Measurements from ENCODE around the gene LCORL.

The LCORL gene

DNA sequence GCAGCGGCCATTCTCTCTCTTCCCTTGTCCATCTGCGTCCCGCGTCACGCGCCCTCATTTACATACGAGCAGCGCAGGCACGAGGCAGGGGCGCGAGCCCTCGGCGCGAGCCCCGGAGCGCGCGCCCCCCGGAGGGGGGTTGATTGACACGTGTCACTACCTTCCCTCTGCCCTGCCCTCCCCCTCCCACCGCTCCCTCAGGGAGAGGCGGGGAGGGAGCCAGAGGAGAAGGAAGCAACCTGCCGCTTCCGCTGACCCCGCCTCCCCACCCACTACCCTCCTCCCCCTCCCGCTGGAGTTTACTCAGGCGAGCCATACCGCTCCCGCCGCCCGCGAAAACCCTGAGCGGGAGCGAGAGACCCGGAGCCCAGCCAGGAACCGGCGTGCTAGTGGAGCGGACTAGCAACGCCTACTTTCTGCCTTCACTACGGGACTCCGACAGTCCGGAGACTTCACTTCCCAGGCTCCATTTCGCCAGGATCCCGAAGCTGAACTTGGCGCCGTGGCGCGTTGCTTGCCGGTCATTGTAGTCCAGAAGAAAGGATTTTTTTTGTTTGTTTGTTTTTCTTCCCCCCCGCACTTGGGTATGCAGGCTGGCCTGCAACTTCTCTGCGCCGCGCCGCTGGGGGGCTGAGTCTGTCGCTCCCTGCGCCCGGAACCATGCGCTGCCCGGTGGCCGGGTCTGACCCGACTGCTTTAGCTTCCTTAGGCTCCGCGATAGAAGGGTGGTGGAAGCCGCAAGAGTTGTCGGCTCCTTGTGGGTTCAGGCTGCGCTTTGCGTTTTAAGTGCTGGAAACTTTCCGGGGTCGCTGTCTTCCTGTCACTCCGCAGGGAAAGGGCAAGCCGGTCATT is at the start of gene LCORL:
Gene LCORL, minus strand, starts transcription at position 36 of the 852 bp plus-strand sequence. Its CDS starts 4 bp downstream, at position 32.
- Histone ChIP-seq H3K27ac (ENCODE audit: low read depth in 2 of 2, low read length in 2 of 2) (peak within 1 kb of the TSS; percentile 92 to 94), H3K4me3 (ENCODE audit: low read length in 2 of 2) (peak within 1 kb of the TSS; percentile 84 to 89), H3K4me1 (ENCODE audit: control insufficient read depth in 2 of 2, insufficient read depth in 2 of 2, low read length in 2 of 2) (peaks cover 7 to 12% of the 10 kb centered on the region in 2 donors), H3K27me3 (ENCODE audit: control insufficient read depth in 2 of 2, insufficient read depth in 2 of 2, low read length in 2 of 2) (no peaks in the 10 kb centered on the region), H3K9me3 (ENCODE audit: control insufficient read depth in 2 of 2, low read length in 2 of 2) (no peaks in the 10 kb centered on the region), H3K9ac (ENCODE audit: low read depth in 1 of 2, low read length in 2 of 2) (peak within 1 kb of the TSS; percentile 77 to 80), H3K36me3 (ENCODE audit: control insufficient read depth in 2 of 2, insufficient read depth in 2 of 2, low read length in 2 of 2) (no peaks in the 10 kb centered on the region)

DNA sequence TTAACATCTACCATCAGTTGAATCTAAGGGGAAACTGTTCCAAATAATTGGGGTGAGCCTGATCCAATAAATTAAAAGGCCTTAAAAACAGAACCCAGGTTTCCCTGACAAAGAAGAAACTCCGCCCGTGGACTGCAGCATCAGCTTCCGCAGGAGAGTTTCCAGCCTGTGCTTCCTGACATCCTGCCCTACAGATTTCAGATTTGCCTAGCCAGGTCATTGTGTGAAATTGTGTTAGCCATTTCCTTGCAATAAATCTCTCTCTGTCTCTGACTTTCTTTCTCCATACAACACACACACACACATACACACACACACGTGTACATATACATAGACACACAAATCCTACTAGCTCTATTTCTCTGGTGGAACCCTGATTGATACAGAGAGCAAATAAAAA is 48.3 kb upstream of the LCORL start:
- no peak overlapping the region for H3K27ac ChIP-seq (ENCODE audit: low read depth in 2 of 2, low read length in 2 of 2)
- H3K36me3 ChIP-seq (ENCODE audit: control insufficient read depth in 2 of 2, insufficient read depth in 2 of 2, low read length in 2 of 2) = no peaks in the 10 kb centered on the region
- peaks cover 0 to 4% of the 10 kb centered on the region in 2 donors for H3K27me3 ChIP-seq (ENCODE audit: control insufficient read depth in 2 of 2, insufficient read depth in 2 of 2, low read length in 2 of 2)
- no peak overlapping the region for H3K9ac ChIP-seq (ENCODE audit: low read depth in 1 of 2, low read length in 2 of 2)
- no peak overlapping the region for H3K4me3 ChIP-seq (ENCODE audit: low read length in 2 of 2)
- no peaks in the 10 kb centered on the region for H3K9me3 ChIP-seq (ENCODE audit: control insufficient read depth in 2 of 2, low read length in 2 of 2)
- no peaks in the 10 kb centered on the region for H3K4me1 ChIP-seq (ENCODE audit: control insufficient read depth in 2 of 2, insufficient read depth in 2 of 2, low read length in 2 of 2)

DNA sequence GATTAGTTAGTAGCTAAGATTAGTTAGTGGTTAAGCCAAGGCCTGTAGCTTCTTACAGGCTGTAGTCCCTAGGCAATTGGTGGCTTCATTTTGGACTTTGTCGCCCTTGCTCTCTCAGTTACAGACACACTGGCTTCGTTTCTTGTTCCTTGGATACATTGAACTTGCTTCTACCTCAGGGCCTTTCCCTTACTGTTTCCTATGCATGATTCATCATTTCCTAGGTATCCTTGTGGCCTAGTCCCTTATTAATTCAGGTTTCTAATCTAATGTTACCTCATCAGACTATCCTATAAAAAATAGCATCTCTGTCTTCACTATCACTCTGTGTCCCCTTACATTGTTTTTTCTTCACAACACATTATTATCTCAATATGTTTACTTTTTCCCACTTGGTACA is 45.5 kb upstream of the LCORL start:
- no peaks in the 10 kb centered on the region for H3K36me3 ChIP-seq (ENCODE audit: control insufficient read depth in 2 of 2, insufficient read depth in 2 of 2, low read length in 2 of 2)
- no peak overlapping the region for H3K9ac ChIP-seq (ENCODE audit: low read depth in 1 of 2, low read length in 2 of 2)
- peaks cover 0 to 4% of the 10 kb centered on the region in 2 donors for H3K27me3 ChIP-seq (ENCODE audit: control insufficient read depth in 2 of 2, insufficient read depth in 2 of 2, low read length in 2 of 2)
- H3K27ac ChIP-seq (ENCODE audit: low read depth in 2 of 2, low read length in 2 of 2) = no peak overlapping the region
- peaks cover 0 to 3% of the 10 kb centered on the region in 2 donors for H3K9me3 ChIP-seq (ENCODE audit: control insufficient read depth in 2 of 2, low read length in 2 of 2)
- no peak overlapping the region for H3K4me3 ChIP-seq (ENCODE audit: low read length in 2 of 2)
- H3K4me1 ChIP-seq (ENCODE audit: control insufficient read depth in 2 of 2, insufficient read depth in 2 of 2, low read length in 2 of 2) = no peaks in the 10 kb centered on the region

DNA sequence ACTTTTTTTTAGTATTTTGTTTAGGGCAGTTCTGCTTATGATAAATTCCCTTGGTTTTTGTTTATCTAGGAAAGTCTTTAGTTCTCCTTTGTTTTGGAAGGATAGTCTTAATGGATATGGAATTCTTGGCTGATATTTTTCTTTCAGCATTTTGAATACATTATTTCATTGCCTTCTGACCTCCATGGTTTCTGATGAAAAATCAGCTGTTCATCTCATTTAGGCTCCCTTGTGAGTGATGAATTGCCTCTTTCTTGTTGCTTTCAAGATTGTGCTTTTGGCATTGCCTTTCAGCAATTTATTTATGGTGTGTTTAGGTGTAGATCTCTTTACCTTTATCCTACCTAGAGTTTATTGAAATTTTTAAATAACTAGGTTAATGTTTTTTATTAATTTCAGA is 41.5 kb upstream of the LCORL start:
- Histone ChIP-seq H3K4me3 (ENCODE audit: low read length in 2 of 2) (no peak overlapping the region), H3K27me3 (ENCODE audit: control insufficient read depth in 2 of 2, insufficient read depth in 2 of 2, low read length in 2 of 2) (no peaks in the 10 kb centered on the region), H3K9me3 (ENCODE audit: control insufficient read depth in 2 of 2, low read length in 2 of 2) (peaks cover 0 to 3% of the 10 kb centered on the region in 2 donors), H3K4me1 (ENCODE audit: control insufficient read depth in 2 of 2, insufficient read depth in 2 of 2, low read length in 2 of 2) (no peaks in the 10 kb centered on the region), H3K36me3 (ENCODE audit: control insufficient read depth in 2 of 2, insufficient read depth in 2 of 2, low read length in 2 of 2) (no peaks in the 10 kb centered on the region), H3K27ac (ENCODE audit: low read depth in 2 of 2, low read length in 2 of 2) (no peak overlapping the region), H3K9ac (ENCODE audit: low read depth in 1 of 2, low read length in 2 of 2) (no peak overlapping the region)

DNA sequence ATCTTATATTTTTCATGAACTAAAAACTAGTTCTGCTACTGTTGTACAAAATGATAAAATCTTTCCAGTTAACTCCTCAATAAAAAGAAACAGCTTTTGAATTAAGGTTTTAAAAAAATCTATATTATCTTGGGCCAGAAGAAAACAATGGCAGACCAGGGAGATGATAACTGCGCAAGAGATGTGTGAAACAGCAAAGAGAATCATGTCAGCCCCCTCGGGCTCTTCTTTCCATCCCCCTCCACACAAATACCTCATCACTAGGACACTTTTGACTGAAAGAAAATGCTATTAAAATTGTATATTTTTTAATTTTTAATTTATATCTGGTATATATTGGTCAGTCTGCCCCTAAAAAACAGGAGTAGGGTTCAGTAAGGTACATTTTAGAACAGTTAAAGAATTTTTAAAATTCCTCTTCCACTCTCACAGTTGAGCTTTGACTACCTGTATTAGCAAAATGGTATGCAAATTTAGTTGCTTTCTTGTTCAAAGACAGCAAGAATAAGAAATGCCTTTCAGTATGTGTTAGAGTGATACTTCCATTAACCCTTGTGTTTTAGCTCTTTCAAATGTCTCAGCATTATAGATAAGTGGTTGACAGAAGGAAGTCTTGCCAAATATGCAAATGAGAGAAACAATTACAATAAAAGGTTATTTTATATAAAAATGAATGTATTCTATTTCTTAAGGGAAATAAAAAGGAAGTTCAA is 36.4 kb upstream of the LCORL start:
- no peaks in the 10 kb centered on the region for H3K9me3 ChIP-seq (ENCODE audit: control insufficient read depth in 2 of 2, low read length in 2 of 2)
- H3K36me3 ChIP-seq (ENCODE audit: control insufficient read depth in 2 of 2, insufficient read depth in 2 of 2, low read length in 2 of 2) = no peaks in the 10 kb centered on the region
- no peaks in the 10 kb centered on the region for H3K4me1 ChIP-seq (ENCODE audit: control insufficient read depth in 2 of 2, insufficient read depth in 2 of 2, low read length in 2 of 2)
- H3K27ac ChIP-seq (ENCODE audit: low read depth in 2 of 2, low read length in 2 of 2) = no peak overlapping the region
- peak overlapping the region in 1 of 2 donors; percentile 43 for H3K4me3 ChIP-seq (ENCODE audit: low read length in 2 of 2)
- H3K27me3 ChIP-seq (ENCODE audit: control insufficient read depth in 2 of 2, insufficient read depth in 2 of 2, low read length in 2 of 2) = no peaks in the 10 kb centered on the region
- H3K9ac ChIP-seq (ENCODE audit: low read depth in 1 of 2, low read length in 2 of 2) = no peak overlapping the region

DNA sequence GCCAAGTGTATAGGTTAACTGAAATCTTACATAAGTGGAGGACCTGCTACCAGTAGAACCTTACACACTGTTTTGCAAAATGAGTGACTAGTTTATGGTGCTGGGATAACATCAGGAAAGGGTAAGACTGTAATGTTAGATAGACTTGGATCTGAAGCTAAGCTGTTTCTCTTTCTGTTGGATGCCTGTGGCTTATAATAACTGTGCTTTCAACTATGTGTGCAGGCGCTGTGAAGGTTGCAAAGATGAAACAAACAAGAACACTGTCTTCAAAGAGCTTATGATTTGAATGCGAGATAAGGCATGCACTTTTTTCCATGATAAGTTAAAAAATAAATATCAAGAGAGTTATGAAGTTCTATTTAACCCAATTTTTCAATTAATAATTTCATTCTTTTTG is 34.5 kb upstream of the LCORL start:
- Histone ChIP-seq H3K27me3 (ENCODE audit: control insufficient read depth in 2 of 2, insufficient read depth in 2 of 2, low read length in 2 of 2) (no peaks in the 10 kb centered on the region), H3K9me3 (ENCODE audit: control insufficient read depth in 2 of 2, low read length in 2 of 2) (no peaks in the 10 kb centered on the region), H3K4me1 (ENCODE audit: control insufficient read depth in 2 of 2, insufficient read depth in 2 of 2, low read length in 2 of 2) (no peaks in the 10 kb centered on the region), H3K36me3 (ENCODE audit: control insufficient read depth in 2 of 2, insufficient read depth in 2 of 2, low read length in 2 of 2) (no peaks in the 10 kb centered on the region), H3K27ac (ENCODE audit: low read depth in 2 of 2, low read length in 2 of 2) (no peak overlapping the region), H3K9ac (ENCODE audit: low read depth in 1 of 2, low read length in 2 of 2) (no peak overlapping the region), H3K4me3 (ENCODE audit: low read length in 2 of 2) (no peak overlapping the region)

DNA sequence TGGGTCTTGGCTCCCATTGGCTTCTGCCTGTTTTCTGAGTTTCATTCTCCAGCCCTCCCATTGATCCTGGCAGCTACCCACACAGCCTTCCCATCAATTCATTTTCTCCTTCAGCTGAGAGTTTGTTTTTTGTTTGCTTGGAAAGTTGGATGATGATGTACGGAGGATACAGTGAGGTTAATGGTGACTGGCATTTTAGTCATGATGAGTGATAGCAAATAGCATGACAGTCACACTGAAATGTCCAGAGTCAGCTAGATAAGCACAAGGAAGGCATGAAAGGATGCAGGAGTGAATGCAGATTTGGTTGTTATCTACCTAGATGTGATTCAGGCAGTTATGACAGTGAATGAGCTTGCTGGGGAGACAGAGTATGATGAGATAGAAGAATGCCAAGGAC is 30.6 kb upstream of the LCORL start:
- no peaks in the 10 kb centered on the region for H3K4me1 ChIP-seq (ENCODE audit: control insufficient read depth in 2 of 2, insufficient read depth in 2 of 2, low read length in 2 of 2)
- H3K4me3 ChIP-seq (ENCODE audit: low read length in 2 of 2) = no peak overlapping the region
- no peak overlapping the region for H3K9ac ChIP-seq (ENCODE audit: low read depth in 1 of 2, low read length in 2 of 2)
- H3K36me3 ChIP-seq (ENCODE audit: control insufficient read depth in 2 of 2, insufficient read depth in 2 of 2, low read length in 2 of 2) = no peaks in the 10 kb centered on the region
- H3K27ac ChIP-seq (ENCODE audit: low read depth in 2 of 2, low read length in 2 of 2) = no peak overlapping the region
- H3K9me3 ChIP-seq (ENCODE audit: control insufficient read depth in 2 of 2, low read length in 2 of 2) = no peaks in the 10 kb centered on the region
- H3K27me3 ChIP-seq (ENCODE audit: control insufficient read depth in 2 of 2, insufficient read depth in 2 of 2, low read length in 2 of 2) = no peaks in the 10 kb centered on the region

DNA sequence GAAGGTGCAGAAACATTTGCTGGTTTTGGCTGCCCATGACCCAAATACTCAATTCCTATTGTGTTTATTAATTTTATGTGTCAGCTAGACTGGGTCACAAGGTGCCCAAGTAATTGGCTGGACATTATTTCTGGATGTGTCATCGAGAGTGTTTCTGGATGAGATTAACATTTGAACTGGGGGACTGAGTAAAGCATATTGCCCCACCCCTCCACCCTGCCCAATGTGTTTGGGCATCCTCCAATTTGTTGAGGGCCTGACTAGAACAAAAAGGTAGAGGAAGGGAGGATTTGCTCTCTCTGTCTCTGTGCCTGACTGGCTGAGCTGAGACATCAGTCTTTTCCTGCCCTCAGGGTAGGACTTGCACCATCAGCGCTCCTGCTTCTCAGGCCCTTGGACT is 29.7 kb upstream of the LCORL start:
- no peak overlapping the region for H3K4me3 ChIP-seq (ENCODE audit: low read length in 2 of 2)
- no peaks in the 10 kb centered on the region for H3K36me3 ChIP-seq (ENCODE audit: control insufficient read depth in 2 of 2, insufficient read depth in 2 of 2, low read length in 2 of 2)
- no peaks in the 10 kb centered on the region for H3K4me1 ChIP-seq (ENCODE audit: control insufficient read depth in 2 of 2, insufficient read depth in 2 of 2, low read length in 2 of 2)
- H3K9ac ChIP-seq (ENCODE audit: low read depth in 1 of 2, low read length in 2 of 2) = no peak overlapping the region
- no peak overlapping the region for H3K27ac ChIP-seq (ENCODE audit: low read depth in 2 of 2, low read length in 2 of 2)
- no peaks in the 10 kb centered on the region for H3K9me3 ChIP-seq (ENCODE audit: control insufficient read depth in 2 of 2, low read length in 2 of 2)
- no peaks in the 10 kb centered on the region for H3K27me3 ChIP-seq (ENCODE audit: control insufficient read depth in 2 of 2, insufficient read depth in 2 of 2, low read length in 2 of 2)

DNA sequence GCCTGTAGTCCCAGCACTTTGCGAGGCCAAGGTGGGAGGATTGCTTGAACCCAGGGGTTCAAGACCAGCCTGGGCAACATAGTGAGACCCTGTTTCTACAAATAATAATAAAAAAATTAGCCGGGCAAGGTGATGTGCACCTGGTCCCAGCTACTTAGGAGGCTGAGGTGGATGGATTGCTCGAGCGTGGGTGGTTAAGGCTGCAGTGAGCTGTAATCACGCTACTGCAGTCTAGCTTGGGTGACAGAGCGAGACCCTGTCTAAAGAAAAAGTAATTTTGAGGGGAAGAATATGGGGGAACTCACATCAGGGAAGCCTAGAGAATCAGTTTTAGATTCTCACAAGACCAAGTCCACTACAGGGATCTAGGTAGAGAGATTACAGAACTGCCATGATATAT is 28.9 kb upstream of the LCORL start:
- no peak overlapping the region for H3K9ac ChIP-seq (ENCODE audit: low read depth in 1 of 2, low read length in 2 of 2)
- no peak overlapping the region for H3K27ac ChIP-seq (ENCODE audit: low read depth in 2 of 2, low read length in 2 of 2)
- no peak overlapping the region for H3K4me3 ChIP-seq (ENCODE audit: low read length in 2 of 2)
- H3K36me3 ChIP-seq (ENCODE audit: control insufficient read depth in 2 of 2, insufficient read depth in 2 of 2, low read length in 2 of 2) = no peaks in the 10 kb centered on the region
- no peaks in the 10 kb centered on the region for H3K4me1 ChIP-seq (ENCODE audit: control insufficient read depth in 2 of 2, insufficient read depth in 2 of 2, low read length in 2 of 2)
- H3K27me3 ChIP-seq (ENCODE audit: control insufficient read depth in 2 of 2, insufficient read depth in 2 of 2, low read length in 2 of 2) = no peaks in the 10 kb centered on the region
- H3K9me3 ChIP-seq (ENCODE audit: control insufficient read depth in 2 of 2, low read length in 2 of 2) = no peaks in the 10 kb centered on the region

DNA sequence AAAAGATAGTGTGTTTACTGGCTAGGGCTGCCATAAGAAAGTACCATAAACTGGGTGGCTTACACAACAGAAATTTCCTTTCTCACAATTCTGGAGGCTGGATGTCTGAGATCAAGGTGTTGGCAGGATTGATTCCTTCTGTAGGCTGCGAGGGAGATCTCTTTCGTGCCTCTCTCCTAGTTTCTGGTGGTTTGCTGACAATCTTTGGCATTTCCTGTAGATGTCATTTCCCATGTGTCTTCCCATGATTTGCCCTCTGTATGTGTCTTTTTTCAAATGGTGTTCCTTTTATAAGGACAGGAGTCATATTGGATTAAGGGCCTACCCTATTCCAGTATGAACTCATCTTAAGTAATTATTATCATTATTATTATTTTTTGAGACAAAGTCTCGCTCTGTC is 27.9 kb upstream of the LCORL start:
- Histone ChIP-seq H3K9ac (ENCODE audit: low read depth in 1 of 2, low read length in 2 of 2) (no peak overlapping the region), H3K36me3 (ENCODE audit: control insufficient read depth in 2 of 2, insufficient read depth in 2 of 2, low read length in 2 of 2) (no peaks in the 10 kb centered on the region), H3K9me3 (ENCODE audit: control insufficient read depth in 2 of 2, low read length in 2 of 2) (no peaks in the 10 kb centered on the region), H3K27ac (ENCODE audit: low read depth in 2 of 2, low read length in 2 of 2) (no peak overlapping the region), H3K4me3 (ENCODE audit: low read length in 2 of 2) (no peak overlapping the region), H3K27me3 (ENCODE audit: control insufficient read depth in 2 of 2, insufficient read depth in 2 of 2, low read length in 2 of 2) (no peaks in the 10 kb centered on the region), H3K4me1 (ENCODE audit: control insufficient read depth in 2 of 2, insufficient read depth in 2 of 2, low read length in 2 of 2) (no peaks in the 10 kb centered on the region)
